ENCODE results near the gene AP4M1.

GRCh38 chr7:100124301-100125230 lies 23.1 kb downstream of the AP4M1 start:
- TF ChIP-seq, protein P1, sequence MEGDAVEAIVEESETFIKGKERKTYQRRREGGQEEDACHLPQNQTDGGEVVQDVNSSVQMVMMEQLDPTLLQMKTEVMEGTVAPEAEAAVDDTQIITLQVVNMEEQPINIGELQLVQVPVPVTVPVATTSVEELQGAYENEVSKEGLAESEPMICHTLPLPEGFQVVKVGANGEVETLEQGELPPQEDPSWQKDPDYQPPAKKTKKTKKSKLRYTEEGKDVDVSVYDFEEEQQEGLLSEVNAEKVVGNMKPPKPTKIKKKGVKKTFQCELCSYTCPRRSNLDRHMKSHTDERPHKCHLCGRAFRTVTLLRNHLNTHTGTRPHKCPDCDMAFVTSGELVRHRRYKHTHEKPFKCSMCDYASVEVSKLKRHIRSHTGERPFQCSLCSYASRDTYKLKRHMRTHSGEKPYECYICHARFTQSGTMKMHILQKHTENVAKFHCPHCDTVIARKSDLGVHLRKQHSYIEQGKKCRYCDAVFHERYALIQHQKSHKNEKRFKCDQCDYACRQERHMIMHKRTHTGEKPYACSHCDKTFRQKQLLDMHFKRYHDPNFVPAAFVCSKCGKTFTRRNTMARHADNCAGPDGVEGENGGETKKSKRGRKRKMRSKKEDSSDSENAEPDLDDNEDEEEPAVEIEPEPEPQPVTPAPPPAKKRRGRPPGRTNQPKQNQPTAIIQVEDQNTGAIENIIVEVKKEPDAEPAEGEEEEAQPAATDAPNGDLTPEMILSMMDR (IDR thresholded peaks at IDR 0.05) = no peak
- TF ChIP-seq EP300 (IDR thresholded peaks at IDR 0.05) (no peak), POLR2A (IDR thresholded peaks at IDR 0.05; ENCODE audit: low read depth) (no peak), POLR2AphosphoS5 (IDR thresholded peaks at IDR 0.05) (no peak)
